Right atrium auricular region (tissue), 2 donors: Measurements from ENCODE around the gene ATG7. TPM values are rescaled to one million over a fixed set of nuclear protein-coding genes. Genes with fewer than 3 reads are reported as not detected.

Experiments used
- DNase-seq: peaks from one replicate; pipeline ENCODE4 v3.0.0-alpha.2; 2019; ENCODE audit warnings: low spot score
- H3K27ac ChIP-seq, 2 donors: fragments of 200-600 bp; sonication (generic); 1 replicate in 1 of 2; 2 replicates in 1 of 2; pipeline ENCODE4 v1.5.1; 2016 to 2019
- H3K27me3 ChIP-seq, 2 donors: fragments of 200-600 bp; sonication (generic); one replicate each; pipeline versions ENCODE4 v1.5.1 to v1.6.0; 2017 to 2019
- H3K36me3 ChIP-seq: fragments of 200-600 bp; sonication (generic); one replicate; pipeline ENCODE4 v1.5.1; 2016
- H3K4me1 ChIP-seq, 2 donors: fragments of 200-600 bp; sonication (generic); one replicate each; pipeline versions ENCODE4 v1.5.1 to v1.6.0; 2017 to 2019
- H3K4me3 ChIP-seq, 2 donors: fragments of 200-600 bp; sonication (generic); 1 replicate in 1 of 2; 2 replicates in 1 of 2; pipeline ENCODE4 v1.5.1; 2017 to 2019; ENCODE audit warnings: mild to moderate bottlenecking in 1 of 2, moderate library complexity in 1 of 2
- H3K9me3 ChIP-seq, 2 donors: fragments of 200-600 bp; sonication (generic); one replicate each; pipeline ENCODE4 v1.5.1; 2019
- total RNA-seq, 2 donors: library from RNA; depleted of rRNA; stranded (reverse); fragments of >200 nt; gene quantifications; one replicate each; pipeline ENCODE4 v1.1.0, GENCODE V29; 2016
- TF ChIP-seq, protein P1 (sequence below), 2 donors: fragments of 200-600 bp; sonication (generic); IDR thresholded peaks; one replicate each; pipeline ENCODE4 v1.5.1; 2019; ENCODE audit warnings: antibody characterized with exemption in 2 of 2

ATG7 gene
- total RNA-seq, 2 donors from 2014 or later = 15.2 to 23.8 TPM

DNA sequence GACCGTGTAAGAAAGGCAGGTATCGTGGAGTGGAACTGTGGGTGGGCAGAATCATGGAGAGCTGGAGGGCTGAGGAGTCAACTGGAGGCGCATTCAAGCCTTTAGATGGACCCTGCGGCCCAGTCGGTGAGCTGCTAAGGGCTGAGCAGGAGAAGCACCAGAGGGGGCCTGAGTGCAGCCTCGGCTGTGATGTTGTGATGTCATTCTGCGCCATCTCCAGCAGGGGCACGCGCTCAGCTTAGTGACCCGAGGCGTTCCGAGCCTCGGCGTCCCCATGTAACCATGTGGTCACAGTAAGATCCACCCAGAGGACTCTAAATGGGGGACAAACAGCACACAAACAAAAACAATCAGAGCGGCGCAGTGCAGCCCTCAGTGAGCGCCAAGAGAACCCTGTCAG, 294.7 kb downstream of the ATG7 start:
- no peak overlapping the region for H3K4me3 ChIP-seq
- no peak for DNase-seq
- H3K4me1 ChIP-seq = peaks cover 0 to 75% of the 10 kb centered on the region in 2 donors
- TF ChIP-seq, protein P1, sequence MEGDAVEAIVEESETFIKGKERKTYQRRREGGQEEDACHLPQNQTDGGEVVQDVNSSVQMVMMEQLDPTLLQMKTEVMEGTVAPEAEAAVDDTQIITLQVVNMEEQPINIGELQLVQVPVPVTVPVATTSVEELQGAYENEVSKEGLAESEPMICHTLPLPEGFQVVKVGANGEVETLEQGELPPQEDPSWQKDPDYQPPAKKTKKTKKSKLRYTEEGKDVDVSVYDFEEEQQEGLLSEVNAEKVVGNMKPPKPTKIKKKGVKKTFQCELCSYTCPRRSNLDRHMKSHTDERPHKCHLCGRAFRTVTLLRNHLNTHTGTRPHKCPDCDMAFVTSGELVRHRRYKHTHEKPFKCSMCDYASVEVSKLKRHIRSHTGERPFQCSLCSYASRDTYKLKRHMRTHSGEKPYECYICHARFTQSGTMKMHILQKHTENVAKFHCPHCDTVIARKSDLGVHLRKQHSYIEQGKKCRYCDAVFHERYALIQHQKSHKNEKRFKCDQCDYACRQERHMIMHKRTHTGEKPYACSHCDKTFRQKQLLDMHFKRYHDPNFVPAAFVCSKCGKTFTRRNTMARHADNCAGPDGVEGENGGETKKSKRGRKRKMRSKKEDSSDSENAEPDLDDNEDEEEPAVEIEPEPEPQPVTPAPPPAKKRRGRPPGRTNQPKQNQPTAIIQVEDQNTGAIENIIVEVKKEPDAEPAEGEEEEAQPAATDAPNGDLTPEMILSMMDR (IDR thresholded peaks at IDR 0.05) = no peak
- H3K27me3 ChIP-seq = no peaks in the 10 kb centered on the region
- no peaks in the 10 kb centered on the region for H3K9me3 ChIP-seq
- H3K36me3 ChIP-seq = peaks cover 32% of the 10 kb centered on the region
- peak overlapping the region in 1 of 2 donors; percentile 91 for H3K27ac ChIP-seq

- Histone ChIP-seq H3K27ac (peak overlapping the region; percentile 88 to 91), H3K9me3 (no peaks in the 10 kb centered on the region), H3K27me3 (no peaks in the 10 kb centered on the region), H3K36me3 (peaks cover 25% of the 10 kb centered on the region), H3K4me3 (peak overlapping the region in 1 of 2 donors; percentile 34), H3K4me1 (peaks cover 0 to 66% of the 10 kb centered on the region in 2 donors)
- TF ChIP-seq, protein P1 (IDR thresholded peaks at IDR 0.05) = no peak
- DNase-seq = no peak
Measured at GRCh38 chr3:11567516-11568467, 295.6 kb downstream of the ATG7 start.

GRCh38 chr3:11568503-11569155, 296.4 kb downstream of the ATG7 start:
- H3K4me1 ChIP-seq = peaks cover 0 to 62% of the 10 kb centered on the region in 2 donors
- no peaks in the 10 kb centered on the region for H3K27me3 ChIP-seq
- peaks cover 16% of the 10 kb centered on the region for H3K36me3 ChIP-seq
- TF ChIP-seq, protein P1 (IDR thresholded peaks at IDR 0.05) = no peak
- H3K4me3 ChIP-seq = peak overlapping the region in 1 of 2 donors; percentile 34
- peak overlapping the region; percentile 88 to 91 for H3K27ac ChIP-seq
- DNase-seq = peak; percentile 90
- H3K9me3 ChIP-seq = no peaks in the 10 kb centered on the region

- no peaks in the 10 kb centered on the region for H3K9me3 ChIP-seq
- H3K27ac ChIP-seq = peak overlapping the region; percentile 88 to 91
- H3K27me3 ChIP-seq = no peaks in the 10 kb centered on the region
- peak overlapping the region in 1 of 2 donors; percentile 34 for H3K4me3 ChIP-seq
- H3K36me3 ChIP-seq = peaks cover 12% of the 10 kb centered on the region
- peak; percentile 54 for DNase-seq
- peaks cover 0 to 62% of the 10 kb centered on the region in 2 donors for H3K4me1 ChIP-seq
- TF ChIP-seq, protein P1 (IDR thresholded peaks at IDR 0.05) = no peak
Measured at GRCh38 chr3:11569156-11569741, 297.1 kb downstream of the ATG7 start.

- H3K9me3 ChIP-seq = no peaks in the 10 kb centered on the region
- H3K27ac ChIP-seq = peak overlapping the region; percentile 31 to 91
- H3K27me3 ChIP-seq = no peaks in the 10 kb centered on the region
- H3K4me3 ChIP-seq = no peak overlapping the region
- H3K4me1 ChIP-seq = peaks cover 0 to 52% of the 10 kb centered on the region in 2 donors
- TF ChIP-seq, protein P1 (IDR thresholded peaks at IDR 0.05) = no peak
- DNase-seq = no peak
- H3K36me3 ChIP-seq = peaks cover 12% of the 10 kb centered on the region
Measured at GRCh38 chr3:11570251-11570650, 298.1 kb downstream of the ATG7 start.
